GM21515 (cell line): Measurements from ENCODE around the gene RNF130.

Experiments
- ATAC-seq: cut with Tn5 transposase; IDR thresholded peaks from one replicate; pipeline ENCODE4 v1.9.1; 2021; ENCODE audit not compliant: unreplicated experiment

The RNF130 gene

DNA sequence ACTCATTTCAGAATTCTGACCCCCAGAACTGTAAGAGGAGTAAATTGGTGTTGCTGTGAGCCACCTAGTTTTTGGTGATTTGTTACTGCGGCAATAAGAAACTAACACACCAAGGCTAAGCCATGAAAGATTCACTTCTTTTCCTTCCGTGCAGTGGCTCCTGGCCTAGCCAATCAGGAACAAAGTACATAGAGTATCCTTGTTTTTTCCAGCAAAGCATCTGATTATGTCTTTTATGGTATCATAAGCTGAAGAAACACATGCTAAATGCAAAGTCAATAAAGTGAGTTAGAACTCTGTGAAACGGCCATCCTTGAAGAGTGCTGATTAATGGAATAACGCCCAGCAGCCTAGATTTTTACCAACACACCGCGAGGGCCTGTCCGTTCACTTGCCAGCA lies 11.4 kb downstream of the RNF130 start:
- ATAC-seq, result no peak

DNA sequence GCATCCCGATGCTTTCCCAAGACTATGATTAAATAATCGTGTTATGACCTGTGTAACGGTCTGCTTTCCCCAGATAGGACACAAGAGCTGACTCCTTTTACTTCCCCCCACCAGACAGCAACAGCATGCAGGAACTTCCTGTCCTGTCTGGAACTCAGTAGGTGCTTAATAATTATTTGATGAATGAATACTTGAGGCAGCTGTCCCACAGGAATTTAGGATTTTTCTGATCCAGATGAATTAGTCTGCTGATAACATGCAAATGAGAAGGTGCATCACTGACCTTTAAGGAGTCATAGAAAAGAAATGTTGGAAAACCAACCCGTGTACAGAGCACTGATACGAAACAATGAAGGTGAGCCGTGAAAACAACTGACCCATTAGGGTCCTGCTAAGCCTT lies 12.2 kb downstream of the RNF130 start:
- ATAC-seq, result no peak

DNA sequence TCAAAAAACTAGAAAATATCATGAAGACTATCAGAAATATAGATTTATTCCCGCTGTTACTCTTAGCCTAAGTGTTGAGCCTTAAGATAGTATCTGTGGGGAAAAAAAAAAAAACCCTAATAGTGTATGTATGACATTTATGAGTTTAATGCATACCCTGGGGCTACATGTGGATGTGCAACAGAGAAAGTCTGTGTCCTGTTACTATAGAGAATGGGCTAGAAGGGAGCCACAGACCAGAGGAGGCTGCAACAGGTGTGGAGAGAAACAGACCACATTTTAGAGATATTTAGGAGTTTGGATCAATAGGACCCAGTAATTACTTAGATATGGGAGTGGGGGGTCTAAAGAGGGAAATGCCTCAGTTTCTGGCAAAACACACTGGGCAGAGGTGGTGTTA lies 15.4 kb downstream of the RNF130 start:
- ATAC-seq, result no peak

- no peak for ATAC-seq
These were observed 17.3 kb downstream of the RNF130 start for GRCh38 chr5:180054226-180054625.

DNA sequence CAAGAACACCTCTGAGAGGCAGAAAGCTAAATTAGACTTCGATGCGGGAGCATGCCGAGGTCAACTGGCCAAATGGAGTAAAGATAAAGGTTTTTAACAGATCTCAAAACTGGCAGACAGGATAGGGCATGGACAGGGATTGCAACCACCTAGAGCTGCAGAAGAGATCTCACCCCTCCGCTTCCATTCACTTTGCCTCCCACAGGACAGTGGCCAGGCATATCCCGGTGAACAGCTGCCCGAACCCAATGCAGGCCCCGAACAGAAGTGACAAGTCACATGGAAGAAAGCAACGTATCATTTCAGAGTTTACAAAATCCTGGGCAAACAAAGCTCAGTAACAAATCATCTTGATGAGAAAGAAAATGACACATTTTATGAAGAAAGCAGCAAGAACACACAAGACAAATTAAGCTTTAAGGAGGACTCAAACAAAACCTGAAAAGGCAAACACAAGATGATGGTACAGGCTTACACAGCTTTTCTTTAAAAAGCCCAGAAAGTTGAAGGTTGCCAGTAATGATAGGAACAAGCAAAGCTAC lies 18.4 kb downstream of the RNF130 start:
- no peak for ATAC-seq

- no peak for ATAC-seq
These were observed 19.2 kb downstream of the RNF130 start for GRCh38 chr5:180052211-180052818.

DNA sequence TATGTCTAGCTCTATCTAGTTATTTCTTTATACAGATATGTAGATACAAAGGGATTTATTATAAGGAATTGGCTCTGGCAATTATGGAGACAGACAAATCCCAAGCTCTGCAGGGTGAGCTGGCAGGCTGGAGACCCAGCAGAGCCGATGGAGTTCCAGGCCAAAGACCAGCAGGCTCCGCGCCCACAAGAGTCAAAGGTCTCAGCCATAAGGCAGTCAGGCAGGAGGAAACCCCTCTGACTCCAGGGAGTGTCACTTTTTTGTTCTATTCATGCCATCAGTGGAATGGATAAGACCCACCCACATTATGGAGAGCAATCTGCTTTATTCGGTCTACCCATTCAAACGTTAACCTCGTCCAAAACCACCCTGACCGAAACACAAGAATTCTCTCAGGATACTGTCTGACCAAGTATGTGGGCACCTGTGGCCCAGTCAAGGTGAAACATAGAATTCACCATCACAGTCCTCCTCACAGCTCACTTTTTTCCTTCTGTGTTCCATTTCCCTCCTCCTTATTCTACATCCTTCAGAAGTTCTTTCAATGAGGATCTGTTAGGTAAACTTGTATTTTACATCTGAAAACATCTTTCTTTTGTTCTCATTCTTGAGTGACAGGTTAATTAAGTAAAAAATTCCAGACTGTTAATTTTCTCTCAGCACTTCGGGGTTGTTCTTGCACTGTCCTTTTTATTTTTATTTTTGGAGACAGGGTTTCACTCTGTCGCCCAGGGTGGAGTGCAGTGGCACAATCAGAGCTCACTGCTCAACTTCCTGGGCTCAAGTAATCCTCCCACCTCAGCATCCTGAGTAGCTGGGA lies 21.2 kb downstream of the RNF130 start:
- ATAC-seq, result no peak

- ATAC-seq, result no peak
These were observed 22.4 kb downstream of the RNF130 start for GRCh38 chr5:180049185-180049548.

DNA sequence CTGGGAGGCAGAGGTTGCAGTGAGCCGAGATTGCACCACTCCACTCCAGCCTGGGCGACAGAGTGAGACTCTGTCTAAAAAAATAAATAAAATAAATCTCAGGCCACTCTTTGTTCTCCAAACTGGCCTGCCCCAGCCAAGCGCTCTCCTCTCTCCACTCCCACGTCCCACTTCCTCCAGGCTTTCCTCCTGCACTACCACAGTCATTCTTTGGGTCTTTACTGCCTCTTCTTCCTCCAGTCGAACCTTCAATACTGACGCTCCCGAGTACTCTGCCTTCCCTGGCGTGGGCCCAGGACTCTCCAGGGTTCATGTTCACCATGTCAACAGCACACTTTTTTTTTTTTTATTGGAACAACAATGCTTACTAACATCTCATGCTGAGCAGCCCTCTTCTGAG lies 23.9 kb downstream of the RNF130 start:
- ATAC-seq, result no peak

GRCh38 chr5:180046656-180047055 lies 24.9 kb downstream of the RNF130 start:
- no peak for ATAC-seq

DNA sequence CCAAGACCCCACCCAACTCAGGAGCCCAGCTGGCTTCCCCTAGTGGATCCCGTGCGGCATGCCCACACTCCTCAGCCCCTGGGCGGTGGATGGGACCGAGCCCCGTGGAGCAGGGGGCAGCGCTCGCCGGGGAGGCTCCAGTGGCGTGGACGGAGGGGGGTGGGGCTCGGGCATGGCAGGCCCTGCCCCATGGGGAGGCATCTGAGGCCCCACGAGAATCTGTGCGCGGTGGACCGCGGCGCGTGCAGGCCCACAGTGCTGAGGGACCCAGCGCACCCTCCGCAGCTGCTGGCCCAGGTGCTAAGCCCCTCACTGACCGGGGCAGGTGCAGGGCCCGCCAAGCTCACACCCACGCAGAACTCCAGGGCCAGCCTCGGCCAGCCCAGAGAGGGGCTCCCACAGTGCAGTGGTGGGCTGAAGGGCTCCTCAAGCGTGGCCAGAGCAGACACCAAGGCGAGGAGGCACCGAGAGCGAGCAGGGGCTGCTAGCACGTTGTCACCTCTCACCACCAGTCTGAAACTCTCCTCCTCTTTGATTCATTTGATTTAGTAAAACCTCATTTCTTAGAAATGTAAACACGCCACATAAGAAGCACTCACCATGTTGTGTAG lies 25.6 kb downstream of the RNF130 start:
- ATAC-seq, result no peak

DNA sequence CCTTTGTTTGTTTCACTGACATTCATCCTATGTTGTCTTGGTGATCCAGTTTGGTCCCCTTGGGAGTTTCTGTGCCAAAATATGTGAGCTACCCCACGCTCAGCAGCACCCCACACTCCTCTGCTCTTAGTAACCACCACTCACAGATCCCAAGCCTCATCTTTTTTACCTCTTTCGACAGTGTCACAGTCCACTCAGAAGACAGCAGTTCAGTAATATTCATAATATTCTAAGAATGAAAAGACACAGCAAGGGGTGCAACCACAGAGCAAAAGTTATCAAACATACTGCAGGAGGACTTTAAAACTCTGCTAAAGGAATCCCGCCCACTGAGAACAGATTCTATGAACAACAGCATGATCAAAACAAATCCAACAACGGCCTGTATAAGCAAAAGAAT lies 28.2 kb downstream of the RNF130 start:
- no peak for ATAC-seq

GRCh38 chr5:180041301-180042274 lies 30.0 kb downstream of the RNF130 start:
- ATAC-seq, result no peak

DNA sequence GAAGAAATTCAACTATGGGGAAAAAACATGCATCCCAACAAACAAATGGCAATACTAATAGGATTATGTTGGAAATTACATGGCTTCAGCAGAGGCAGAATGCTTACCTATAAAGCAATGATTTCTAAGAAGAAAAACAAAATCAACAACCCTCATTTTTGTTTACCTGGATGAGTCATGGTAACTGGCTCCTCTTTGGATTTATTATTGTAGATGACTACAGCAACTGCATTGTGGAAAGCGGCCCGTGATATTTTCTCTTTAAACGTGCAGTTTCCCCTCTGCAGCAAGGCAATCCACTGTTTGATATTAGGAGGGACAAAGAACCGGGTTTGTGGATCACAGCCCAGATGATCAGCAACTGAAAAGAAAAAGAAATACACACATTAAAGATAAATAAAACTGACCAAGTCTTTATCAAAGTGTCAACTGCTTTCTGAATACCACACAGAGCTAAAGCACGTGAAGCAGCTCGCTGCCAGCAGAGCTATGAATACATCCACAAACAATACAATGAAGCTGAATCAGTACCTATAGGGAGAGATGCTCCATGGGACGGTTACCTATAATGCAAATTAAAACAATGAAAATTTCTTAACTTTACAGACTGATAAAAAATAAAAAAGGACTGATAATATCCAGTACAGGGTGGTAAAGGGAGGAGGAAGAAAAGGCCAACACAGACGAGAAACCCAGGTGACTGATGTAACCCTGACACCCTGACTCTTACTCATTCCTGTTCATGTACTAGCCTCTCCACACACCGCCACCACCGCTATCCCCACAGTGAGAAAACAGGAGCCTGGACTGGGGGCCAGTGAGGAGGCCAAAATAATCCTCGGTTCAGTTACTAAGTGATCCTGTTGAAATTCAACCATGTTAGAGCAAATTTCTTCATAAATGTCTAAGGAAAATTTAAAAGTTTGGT lies 31.0 kb downstream of the RNF130 start:
- ATAC-seq, result no peak

- ATAC-seq, result no peak
These were observed 36.2 kb downstream of the RNF130 start for GRCh38 chr5:180035206-180035931.

GRCh38 chr5:180034564-180034963 lies 37.0 kb downstream of the RNF130 start:
- ATAC-seq, result no peak

GRCh38 chr5:180027459-180028089 lies 44.0 kb downstream of the RNF130 start:
- ATAC-seq, result no peak

GRCh38 chr5:180026734-180027458 lies 44.7 kb downstream of the RNF130 start:
- no peak for ATAC-seq
